ENCODE measurements around the gene CRYGC. TPM values are rescaled to one million over a fixed set of nuclear protein-coding genes. Genes with fewer than 3 reads are reported as not detected.

CRYGC gene
- total and polyA plus RNA-seq, 2 of the 13 experiments (the other 11 are each of a cell fraction or from before 2014, with no cell fraction given) = 0.20 to 0.27 TPM

DNA sequence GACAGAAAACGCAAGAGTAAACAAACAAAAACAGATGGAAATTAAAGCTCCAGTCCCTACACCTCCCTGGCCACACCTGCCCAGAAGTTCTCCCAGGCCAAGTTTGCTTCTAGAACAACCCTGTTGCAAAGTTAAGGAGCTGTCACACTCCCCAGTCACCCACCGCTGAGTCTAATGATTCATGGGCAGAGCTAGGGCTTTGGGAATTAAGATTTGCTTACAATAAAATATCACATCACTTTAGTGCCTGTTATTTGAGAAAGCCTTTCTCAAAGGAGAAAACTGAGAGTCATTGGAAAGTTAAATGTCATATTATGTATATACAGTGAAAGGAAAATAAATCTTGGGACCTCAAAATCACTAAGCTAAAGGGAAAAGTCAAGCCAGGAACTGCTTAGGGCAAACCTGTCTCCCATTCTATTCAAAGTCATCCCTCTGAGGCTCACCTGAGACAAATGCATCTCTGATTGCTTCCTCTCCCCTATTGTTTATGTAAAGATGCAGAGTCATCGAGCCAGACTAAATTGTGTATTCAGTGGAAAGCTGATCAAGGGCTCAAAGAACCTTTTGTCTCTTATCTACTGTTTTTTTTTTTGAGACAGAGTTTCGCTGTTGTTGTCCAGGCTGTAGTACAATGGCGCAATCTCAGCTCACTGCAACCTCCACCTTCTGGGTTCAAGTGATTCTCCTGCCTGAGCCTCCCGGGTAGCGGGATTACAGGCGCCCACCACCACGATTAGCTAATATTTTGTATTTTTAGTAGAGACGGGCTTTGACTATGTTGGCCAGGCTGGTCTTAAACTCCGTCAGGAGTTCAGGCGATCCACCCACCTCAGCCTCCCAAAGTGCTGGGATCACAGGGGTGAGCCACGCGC is 13.5 kb upstream of the CRYGC start (continued):
- TF ChIP-seq, protein P1, sequence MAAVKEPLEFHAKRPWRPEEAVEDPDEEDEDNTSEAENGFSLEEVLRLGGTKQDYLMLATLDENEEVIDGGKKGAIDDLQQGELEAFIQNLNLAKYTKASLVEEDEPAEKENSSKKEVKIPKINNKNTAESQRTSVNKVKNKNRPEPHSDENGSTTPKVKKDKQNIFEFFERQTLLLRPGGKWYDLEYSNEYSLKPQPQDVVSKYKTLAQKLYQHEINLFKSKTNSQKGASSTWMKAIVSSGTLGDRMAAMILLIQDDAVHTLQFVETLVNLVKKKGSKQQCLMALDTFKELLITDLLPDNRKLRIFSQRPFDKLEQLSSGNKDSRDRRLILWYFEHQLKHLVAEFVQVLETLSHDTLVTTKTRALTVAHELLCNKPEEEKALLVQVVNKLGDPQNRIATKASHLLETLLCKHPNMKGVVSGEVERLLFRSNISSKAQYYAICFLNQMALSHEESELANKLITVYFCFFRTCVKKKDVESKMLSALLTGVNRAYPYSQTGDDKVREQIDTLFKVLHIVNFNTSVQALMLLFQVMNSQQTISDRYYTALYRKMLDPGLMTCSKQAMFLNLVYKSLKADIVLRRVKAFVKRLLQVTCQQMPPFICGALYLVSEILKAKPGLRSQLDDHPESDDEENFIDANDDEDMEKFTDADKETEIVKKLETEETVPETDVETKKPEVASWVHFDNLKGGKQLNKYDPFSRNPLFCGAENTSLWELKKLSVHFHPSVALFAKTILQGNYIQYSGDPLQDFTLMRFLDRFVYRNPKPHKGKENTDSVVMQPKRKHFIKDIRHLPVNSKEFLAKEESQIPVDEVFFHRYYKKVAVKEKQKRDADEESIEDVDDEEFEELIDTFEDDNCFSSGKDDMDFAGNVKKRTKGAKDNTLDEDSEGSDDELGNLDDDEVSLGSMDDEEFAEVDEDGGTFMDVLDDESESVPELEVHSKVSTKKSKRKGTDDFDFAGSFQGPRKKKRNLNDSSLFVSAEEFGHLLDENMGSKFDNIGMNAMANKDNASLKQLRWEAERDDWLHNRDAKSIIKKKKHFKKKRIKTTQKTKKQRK (IDR thresholded peaks at IDR 0.05; ENCODE audit: low read length) = no peak
- TF ChIP-seq RFXANK (CRISPR knock-in tag; IDR thresholded peaks at IDR 0.05) (no peak), TCF12 (IDR thresholded peaks at IDR 0.05) (no peak), TCF12 (CRISPR knock-in tag; IDR thresholded peaks at IDR 0.05) (no peak), KMT2A (CRISPR knock-in tag; IDR thresholded peaks at IDR 0.05) (no peak), SMYD3 (CRISPR knock-in tag; IDR thresholded peaks at IDR 0.05) (no peak), SATB2 (CRISPR knock-in tag; IDR thresholded peaks at IDR 0.05) (no peak), HDAC1 (CRISPR knock-in tag; IDR thresholded peaks at IDR 0.05) (peak; percentile 42; the same call in 1 of the 2 replicates), MATR3 (CRISPR knock-in tag; IDR thresholded peaks at IDR 0.05) (no peak), MZF1 (CRISPR knock-in tag; IDR thresholded peaks at IDR 0.05; ENCODE audit: borderline replicate concordance) (no peak), PPARG (CRISPR knock-in tag; conservative IDR thresholded peaks at IDR 0.05) (no peak), ZNF207 (IDR thresholded peaks at IDR 0.05; ENCODE audit: borderline replicate concordance) (no peak), ZNF337 (CRISPR knock-in tag; IDR thresholded peaks at IDR 0.05; ENCODE audit: borderline replicate concordance, low read depth) (no peak), NFE2 (CRISPR knock-in tag; IDR thresholded peaks at IDR 0.05) (peak; percentile 86)
- TF ChIP-seq, protein P2, sequence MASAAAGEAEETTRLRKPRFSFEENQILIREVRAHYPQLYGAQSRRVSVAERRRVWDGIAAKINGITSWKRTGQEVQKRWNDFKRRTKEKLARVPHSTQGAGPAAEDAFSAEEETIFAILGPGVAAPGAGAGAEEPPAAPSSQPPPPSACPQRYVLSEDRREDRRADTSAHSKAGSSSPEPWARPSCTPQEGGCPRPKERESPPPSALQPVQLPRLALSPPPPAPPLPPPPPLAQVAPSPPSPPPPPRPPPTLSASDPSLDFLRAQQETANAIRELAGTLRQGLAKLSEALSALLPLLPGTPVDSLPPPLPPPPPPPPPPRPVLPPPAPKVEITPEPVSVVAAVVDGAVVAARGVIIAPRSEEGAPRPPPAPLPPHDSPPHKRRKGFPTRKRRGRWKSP (CRISPR knock-in tag; IDR thresholded peaks at IDR 0.05) = no peak
- TF ChIP-seq, protein P3, sequence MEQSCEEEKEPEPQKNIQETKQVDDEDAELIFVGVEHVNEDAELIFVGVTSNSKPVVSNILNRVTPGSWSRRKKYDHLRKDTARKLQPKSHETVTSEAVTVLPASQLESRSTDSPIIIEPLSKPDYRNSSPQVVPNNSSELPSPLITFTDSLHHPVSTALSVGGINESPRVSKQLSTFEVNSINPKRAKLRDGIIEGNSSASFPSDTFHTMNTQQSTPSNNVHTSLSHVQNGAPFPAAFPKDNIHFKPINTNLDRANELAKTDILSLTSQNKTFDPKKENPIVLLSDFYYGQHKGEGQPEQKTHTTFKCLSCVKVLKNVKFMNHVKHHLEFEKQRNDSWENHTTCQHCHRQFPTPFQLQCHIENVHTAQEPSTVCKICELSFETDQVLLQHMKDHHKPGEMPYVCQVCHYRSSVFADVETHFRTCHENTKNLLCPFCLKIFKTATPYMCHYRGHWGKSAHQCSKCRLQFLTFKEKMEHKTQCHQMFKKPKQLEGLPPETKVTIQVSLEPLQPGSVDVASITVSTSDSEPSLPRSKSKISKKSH (CRISPR knock-in tag; IDR thresholded peaks at IDR 0.05; ENCODE audit: borderline replicate concordance) = no peak
- TF ChIP-seq, protein P4, sequence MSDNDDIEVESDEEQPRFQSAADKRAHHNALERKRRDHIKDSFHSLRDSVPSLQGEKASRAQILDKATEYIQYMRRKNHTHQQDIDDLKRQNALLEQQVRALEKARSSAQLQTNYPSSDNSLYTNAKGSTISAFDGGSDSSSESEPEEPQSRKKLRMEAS (IDR thresholded peaks at IDR 0.05) = peak; percentile 45; the same call in 1 of the 2 replicates
- TF ChIP-seq, protein P5, sequence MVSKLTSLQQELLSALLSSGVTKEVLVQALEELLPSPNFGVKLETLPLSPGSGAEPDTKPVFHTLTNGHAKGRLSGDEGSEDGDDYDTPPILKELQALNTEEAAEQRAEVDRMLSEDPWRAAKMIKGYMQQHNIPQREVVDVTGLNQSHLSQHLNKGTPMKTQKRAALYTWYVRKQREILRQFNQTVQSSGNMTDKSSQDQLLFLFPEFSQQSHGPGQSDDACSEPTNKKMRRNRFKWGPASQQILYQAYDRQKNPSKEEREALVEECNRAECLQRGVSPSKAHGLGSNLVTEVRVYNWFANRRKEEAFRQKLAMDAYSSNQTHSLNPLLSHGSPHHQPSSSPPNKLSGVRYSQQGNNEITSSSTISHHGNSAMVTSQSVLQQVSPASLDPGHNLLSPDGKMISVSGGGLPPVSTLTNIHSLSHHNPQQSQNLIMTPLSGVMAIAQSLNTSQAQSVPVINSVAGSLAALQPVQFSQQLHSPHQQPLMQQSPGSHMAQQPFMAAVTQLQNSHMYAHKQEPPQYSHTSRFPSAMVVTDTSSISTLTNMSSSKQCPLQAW (CRISPR knock-in tag; IDR thresholded peaks at IDR 0.05) = 0 out of 2 replicates have a peak, but pooled peaks have one; percentile 41
- TF ChIP-seq, protein P6, sequence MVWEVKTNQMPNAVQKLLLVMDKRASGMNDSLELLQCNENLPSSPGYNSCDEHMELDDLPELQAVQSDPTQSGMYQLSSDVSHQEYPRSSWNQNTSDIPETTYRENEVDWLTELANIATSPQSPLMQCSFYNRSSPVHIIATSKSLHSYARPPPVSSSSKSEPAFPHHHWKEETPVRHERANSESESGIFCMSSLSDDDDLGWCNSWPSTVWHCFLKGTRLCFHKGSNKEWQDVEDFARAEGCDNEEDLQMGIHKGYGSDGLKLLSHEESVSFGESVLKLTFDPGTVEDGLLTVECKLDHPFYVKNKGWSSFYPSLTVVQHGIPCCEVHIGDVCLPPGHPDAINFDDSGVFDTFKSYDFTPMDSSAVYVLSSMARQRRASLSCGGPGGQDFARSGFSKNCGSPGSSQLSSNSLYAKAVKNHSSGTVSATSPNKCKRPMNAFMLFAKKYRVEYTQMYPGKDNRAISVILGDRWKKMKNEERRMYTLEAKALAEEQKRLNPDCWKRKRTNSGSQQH (CRISPR knock-in tag; IDR thresholded peaks at IDR 0.05; ENCODE audit: low read depth) = no peak
- TF ChIP-seq, protein P7, sequence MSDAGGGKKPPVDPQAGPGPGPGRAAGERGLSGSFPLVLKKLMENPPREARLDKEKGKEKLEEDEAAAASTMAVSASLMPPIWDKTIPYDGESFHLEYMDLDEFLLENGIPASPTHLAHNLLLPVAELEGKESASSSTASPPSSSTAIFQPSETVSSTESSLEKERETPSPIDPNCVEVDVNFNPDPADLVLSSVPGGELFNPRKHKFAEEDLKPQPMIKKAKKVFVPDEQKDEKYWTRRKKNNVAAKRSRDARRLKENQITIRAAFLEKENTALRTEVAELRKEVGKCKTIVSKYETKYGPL (CRISPR knock-in tag; IDR thresholded peaks at IDR 0.05) = no peak

Data from HepG2 (cell line).